SK-N-SH (cell line): Measurements from ENCODE around the gene BEND3.

Experiments used
- CHD2 ChIP-seq: fragments of 150-350 bp; IDR thresholded peaks from 2 replicates; pipeline ENCODE4 v1.6.1; 2018; ENCODE audit warnings: low read length; ENCODE audit not compliant: partially characterized antibody
- CTCF ChIP-seq: fragments of 200-600 bp; sonication (generic); IDR thresholded peaks from 2 replicates; pipeline ENCODE4 v1.6.1; 2017; ENCODE audit warnings: antibody characterized with exemption, mild to moderate bottlenecking, moderate library complexity
- EZH2phosphoT487 ChIP-seq: fragments of 200-600 bp; sonication (generic); IDR thresholded peaks from 2 replicates; pipeline ENCODE4 v1.6.1; 2017; ENCODE audit warnings: low read depth, mixed run types, mild to moderate bottlenecking, antibody characterized with exemption, moderate library complexity, borderline replicate concordance
- JUND ChIP-seq: IDR thresholded peaks from 2 replicates; pipeline ENCODE4 v1.4.0; 2012
- MEF2A ChIP-seq: IDR thresholded peaks from 2 replicates; pipeline ENCODE4 v1.4.0; 2012; ENCODE audit warnings: low read depth, borderline replicate concordance
- MXI1 ChIP-seq: IDR thresholded peaks from 2 replicates; pipeline ENCODE4 v1.6.1; 2012; ENCODE audit warnings: mild to moderate bottlenecking, low read depth, low read length, improper control_type of control experiment
- POLR2AphosphoS5 ChIP-seq: IDR thresholded peaks from 2 replicates; pipeline ENCODE4 v1.6.1; 2012; ENCODE audit warnings: low read depth, low read length
- RAD21 ChIP-seq: IDR thresholded peaks from 2 replicates; pipeline ENCODE4 v1.6.1; 2012; ENCODE audit warnings: mild to moderate bottlenecking, low read length
- ZBTB33 ChIP-seq: IDR thresholded peaks from 2 replicates; pipeline ENCODE4 v1.4.0; 2012; ENCODE audit warnings: low read depth, borderline replicate concordance

GRCh38 chr6:107101211-107101610 is 14.1 kb downstream of the BEND3 start:
- TF ChIP-seq CTCF, result no peak
- no peak for TF ChIP-seq MXI1
- TF ChIP-seq JUND, result no peak
- TF ChIP-seq POLR2AphosphoS5, result no peak
- TF ChIP-seq EZH2phosphoT487, result no peak
- no peak for TF ChIP-seq ZBTB33
- no peak for TF ChIP-seq CHD2
- no peak for TF ChIP-seq RAD21
- no peak for TF ChIP-seq MEF2A
